H1 (cell line): ENCODE data around the gene SPATA13. TPM values are rescaled to one million over a fixed set of nuclear protein-coding genes. Genes with fewer than 3 reads are reported as not detected.

Source experiments
- CHD7 ChIP-seq: fragments of 300-600 bp; sonication (generic); IDR thresholded peaks from 2 replicates; pipeline ENCODE4 v1.7.1; 2012; ENCODE audit warnings: low read length, moderate library complexity, mild to moderate bottlenecking, inconsistent platforms; ENCODE audit not compliant: insufficient replicate concordance
- EP300 ChIP-seq, 2 experiments: IDR thresholded peaks; 1 replicate in 1 of 2; 2 replicates in 1 of 2; pipeline ENCODE4 v1.6.1; 2011 to 2012; ENCODE audit warnings: low read depth in 2 of 2, low read length in 2 of 2, mild to moderate bottlenecking in 2 of 2, borderline replicate concordance in 1 of 2, inconsistent platforms in 1 of 2, moderate library complexity in 1 of 2
- FOSL1 ChIP-seq: IDR thresholded peaks from 2 replicates; pipeline ENCODE4 v1.6.1; 2011; ENCODE audit warnings: mild to moderate bottlenecking, low read depth, low read length, moderate library complexity; ENCODE audit not compliant: insufficient read depth
- GABPA ChIP-seq: IDR thresholded peaks from 2 replicates; pipeline ENCODE4 v1.6.1; 2011; ENCODE audit warnings: mild to moderate bottlenecking, low read length, moderate library complexity, borderline replicate concordance; ENCODE audit not compliant: insufficient read depth
- SP2 ChIP-seq: IDR thresholded peaks from 2 replicates; pipeline ENCODE4 v1.6.1; 2012; ENCODE audit warnings: mild to moderate bottlenecking, low read length, inconsistent platforms
- SUZ12 ChIP-seq: fragments of 200-600 bp; sonication (generic); IDR thresholded peaks from 2 replicates; pipeline ENCODE4 v1.6.1; 2012; ENCODE audit warnings: mild to moderate bottlenecking, inconsistent platforms, low read length, moderate library complexity, mixed read lengths
- polyA plus RNA-seq, 7 experiments: library from polyadenylated mRNA; depleted of rRNA in 3 of 7; stranded (reverse) in 5 of 7; unstranded in 2 of 7; fragments of >200 nt in 5 of 7; fragments of 200-250 nt in 2 of 7; gene quantifications; 1 replicate in 5 of 7; 2 replicates in 1 of 7; 4 replicates in 1 of 7; pipeline versions ENCODE4 v1.2.1 to v1.2.3, GENCODE V29; 2011 to 2013; ENCODE audit warnings: missing spikeins in 2 of 7, mixed read lengths in 2 of 7
- total RNA-seq: library from RNA; stranded (reverse); fragmentation: NEBNext Ultra II Directional; extraction: Animal tissue kit (Norgen Biotek cat#: 25700); gene quantifications from 2 replicates; pipeline ENCODE4 v1.2.1, GENCODE V29; 2021

The SPATA13 gene
- total and polyA plus RNA-seq, 2 of the 8 experiments (the other 6 are each of a cell fraction or from before 2014, with no cell fraction given) = 12.6 to 30.9 TPM

- TF ChIP-seq GABPA = no peak
- TF ChIP-seq FOSL1 = no peak
- no peak for TF ChIP-seq SP2
- no peak for TF ChIP-seq CHD7
- TF ChIP-seq EP300 (IDR thresholded peaks at IDR 0.05; ENCODE audit: borderline replicate concordance in 1 of 2, low read depth in 2 of 2, low read length in 2 of 2) = no peak
- TF ChIP-seq SUZ12 = no peak
Measured at GRCh38 chr13:24119626-24120508, 40.7 kb upstream of the SPATA13 start (continued).
